GM10847 (cell line): ENCODE results near the gene TNNI3K.

Source experiments
- POLR2A ChIP-seq: IDR thresholded peaks from 2 replicates; pipeline ENCODE4 v1.6.1; 2011; ENCODE audit not compliant: insufficient read length; ENCODE audit errors: extremely low read depth

Gene TNNI3K

DNA sequence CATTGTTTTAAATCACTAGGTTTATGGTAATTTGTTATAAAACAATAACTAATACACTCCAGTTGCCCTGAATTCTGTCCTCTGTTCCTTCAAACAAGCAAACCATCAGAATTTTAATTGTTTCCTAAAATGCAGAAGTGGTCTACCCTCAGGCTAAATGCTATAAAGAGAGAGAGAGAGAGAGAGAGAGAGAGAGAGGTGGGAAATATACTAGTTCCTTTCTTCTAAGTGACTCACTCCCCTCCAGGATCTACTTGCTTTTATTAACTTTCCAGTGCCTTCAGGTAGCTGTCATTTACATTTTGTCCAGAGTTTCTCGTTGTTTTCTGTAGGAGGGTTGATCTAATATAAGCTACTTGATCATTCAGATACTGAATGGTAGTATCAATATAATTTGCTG is 250.8 kb downstream of the TNNI3K start:
- no peak for TF ChIP-seq POLR2A

DNA sequence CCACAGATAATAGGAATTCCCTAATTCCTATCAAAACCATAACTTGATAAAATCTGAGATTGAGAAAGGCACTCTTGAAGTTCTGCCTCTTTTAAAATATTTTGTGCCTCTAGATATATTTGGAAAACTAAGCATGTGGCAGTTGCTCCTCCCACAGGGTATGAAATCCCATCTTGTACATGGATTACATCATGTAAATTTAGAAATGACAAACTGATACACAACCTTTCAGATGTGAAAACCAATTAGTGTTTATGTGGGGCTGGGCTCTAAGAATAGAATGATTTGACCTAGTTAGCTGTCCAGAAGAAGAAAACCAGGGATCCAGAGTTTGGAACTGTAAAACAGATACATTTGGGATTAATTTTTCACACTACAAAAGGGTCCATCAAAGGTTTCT is 261.5 kb downstream of the TNNI3K start:
- no peak for TF ChIP-seq POLR2A

DNA sequence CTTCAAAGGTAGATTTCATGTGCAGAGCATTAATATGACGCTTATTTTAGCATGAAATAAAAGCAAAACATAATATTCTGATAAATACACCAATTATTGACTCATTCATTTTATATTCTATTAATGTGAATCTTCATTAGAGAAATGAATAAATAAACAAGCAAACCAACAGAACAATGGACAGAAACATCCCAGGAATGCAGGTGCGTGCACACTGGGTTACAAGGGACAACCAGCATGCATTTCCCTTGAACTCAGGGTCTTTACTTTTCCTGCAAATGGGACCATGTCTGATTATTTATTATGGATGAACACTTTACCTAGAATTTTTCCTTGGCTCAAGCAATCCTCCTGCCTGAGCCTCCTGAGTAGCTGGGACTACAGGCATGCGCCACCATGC is 263.7 kb downstream of the TNNI3K start:
- no peak for TF ChIP-seq POLR2A

- TF ChIP-seq POLR2A, result no peak
Measured at GRCh38 chr1:74502432-74502831, 267.2 kb downstream of the TNNI3K start.

DNA sequence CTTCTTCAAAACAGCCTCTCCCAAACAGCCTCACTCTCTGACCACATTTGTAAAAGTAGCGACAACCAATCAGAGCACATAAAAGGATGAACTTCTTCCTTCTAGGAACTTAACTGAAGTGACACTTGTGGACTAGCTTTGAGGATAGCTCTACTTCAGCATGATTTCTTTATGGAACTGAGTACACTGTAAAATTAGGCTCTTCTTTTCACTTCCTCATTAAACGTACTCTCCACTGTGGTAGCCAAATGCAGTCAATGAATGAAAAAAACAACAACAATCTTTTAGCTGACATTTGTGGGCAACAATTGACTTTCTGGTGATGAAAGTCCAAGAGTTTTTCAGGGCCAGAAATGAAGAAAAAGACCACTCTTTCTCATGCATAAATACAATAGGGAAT is 267.7 kb downstream of the TNNI3K start:
- TF ChIP-seq POLR2A, result no peak

DNA sequence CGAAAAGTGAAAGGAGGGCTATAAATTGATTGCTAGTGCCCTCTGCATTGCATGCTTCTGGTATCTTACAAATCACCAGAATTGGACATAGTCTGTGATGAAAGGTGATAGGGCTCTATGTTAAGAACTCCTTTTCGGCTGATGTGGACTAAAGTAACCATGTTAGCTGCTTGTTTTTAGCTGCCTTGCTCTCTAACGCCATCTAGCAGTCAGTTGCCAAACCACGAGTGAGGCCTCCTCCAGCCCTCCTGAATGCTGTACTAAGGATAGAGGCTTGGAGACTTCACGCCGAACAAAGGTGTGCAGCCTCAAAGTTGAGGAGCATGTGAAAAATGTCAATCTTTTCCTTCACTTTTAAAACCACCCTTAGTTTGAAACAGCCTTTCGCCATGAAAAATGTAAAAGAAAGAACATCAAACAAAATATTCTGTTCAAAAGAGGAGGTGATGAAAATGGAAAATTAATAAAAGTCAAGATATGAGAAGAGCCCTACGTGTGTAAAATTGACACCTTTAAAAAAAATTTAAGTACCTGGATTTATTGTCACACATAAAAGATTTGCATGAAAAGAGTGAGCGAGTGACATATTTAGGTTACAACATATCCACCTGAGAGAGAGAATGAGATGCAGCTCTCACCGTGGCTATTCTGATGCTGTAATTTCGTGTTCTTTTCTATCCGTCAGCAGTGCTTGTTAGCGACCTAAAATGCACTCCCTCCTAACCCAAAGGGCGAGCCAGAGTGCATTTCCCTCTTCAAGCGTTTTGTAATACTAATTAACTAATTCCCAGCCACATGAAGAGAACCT is 269.1 kb downstream of the TNNI3K start:
- no peak for TF ChIP-seq POLR2A

DNA sequence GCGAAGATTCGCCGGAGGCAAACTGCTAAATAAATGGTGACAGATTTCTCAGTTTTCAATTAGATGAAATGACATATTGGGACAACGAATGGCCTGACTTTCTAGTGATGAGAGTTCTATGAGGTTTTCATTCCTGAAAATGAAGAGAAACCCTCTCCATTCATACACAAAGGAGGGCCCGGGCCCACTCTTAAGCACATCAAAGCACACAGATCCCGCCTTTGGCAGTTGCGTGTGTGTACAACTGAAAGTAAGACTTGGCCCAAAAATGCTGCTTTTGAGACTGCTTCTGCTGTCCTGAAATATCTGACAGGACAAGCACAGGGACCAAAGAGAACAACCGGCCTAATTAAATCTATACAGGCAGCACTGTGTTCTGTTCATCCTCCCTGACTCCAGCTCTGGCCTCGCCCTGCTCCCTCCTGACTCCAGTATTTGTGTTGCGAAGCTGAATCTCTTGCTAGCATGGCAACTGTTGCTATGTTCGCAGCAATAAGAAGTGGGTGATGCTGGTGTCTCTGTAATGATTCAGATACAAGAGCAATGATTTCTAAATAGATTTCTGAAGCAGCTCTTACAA is 269.8 kb downstream of the TNNI3K start:
- no peak for TF ChIP-seq POLR2A

DNA sequence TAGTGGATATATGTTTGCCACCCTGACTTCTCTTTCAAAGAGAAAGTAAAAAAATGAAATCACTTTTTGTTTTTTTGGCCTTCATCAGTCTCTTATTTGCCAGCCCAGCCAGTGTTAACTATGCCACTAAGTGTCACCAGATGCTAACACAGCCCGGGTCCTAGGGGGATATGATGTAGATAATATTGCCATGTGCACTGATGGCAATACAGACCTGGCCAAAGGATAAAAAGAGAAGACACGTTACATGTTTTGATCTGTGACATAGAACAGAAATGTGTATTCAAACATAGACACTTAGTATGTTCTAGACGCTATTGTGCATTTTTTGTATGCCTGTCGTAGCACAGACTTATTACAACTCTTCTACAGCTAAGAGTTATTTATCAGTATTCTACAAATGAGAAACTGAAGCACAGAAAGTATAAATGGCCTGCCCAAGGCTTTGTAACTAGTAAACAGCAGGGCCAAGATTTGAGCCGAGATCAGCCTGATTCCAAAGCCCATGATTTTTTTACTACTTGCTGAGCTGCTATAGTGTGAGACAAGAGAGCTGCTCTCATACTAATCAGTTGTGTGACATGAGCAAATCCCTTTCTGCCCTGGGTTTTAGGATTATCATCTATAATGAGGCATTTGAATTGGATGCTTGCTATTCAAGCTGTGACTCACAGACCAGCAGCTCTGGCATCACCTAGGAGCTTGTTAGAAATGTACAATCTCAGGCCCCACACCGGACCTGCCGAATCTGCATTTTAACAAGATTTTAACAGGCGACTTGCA is 270.9 kb downstream of the TNNI3K start:
- no peak for TF ChIP-seq POLR2A

- TF ChIP-seq POLR2A, result no peak
Measured at GRCh38 chr1:74508449-74508848, 273.3 kb downstream of the TNNI3K start.

- no peak for TF ChIP-seq POLR2A
Measured at GRCh38 chr1:74512170-74512915, 277.2 kb downstream of the TNNI3K start, which contains the start of gene LRRC53. Gene LRRC53, minus strand, starts transcription at chr1:74512611. Its CDS starts 29,262 bp downstream, at chr1:74483349.

DNA sequence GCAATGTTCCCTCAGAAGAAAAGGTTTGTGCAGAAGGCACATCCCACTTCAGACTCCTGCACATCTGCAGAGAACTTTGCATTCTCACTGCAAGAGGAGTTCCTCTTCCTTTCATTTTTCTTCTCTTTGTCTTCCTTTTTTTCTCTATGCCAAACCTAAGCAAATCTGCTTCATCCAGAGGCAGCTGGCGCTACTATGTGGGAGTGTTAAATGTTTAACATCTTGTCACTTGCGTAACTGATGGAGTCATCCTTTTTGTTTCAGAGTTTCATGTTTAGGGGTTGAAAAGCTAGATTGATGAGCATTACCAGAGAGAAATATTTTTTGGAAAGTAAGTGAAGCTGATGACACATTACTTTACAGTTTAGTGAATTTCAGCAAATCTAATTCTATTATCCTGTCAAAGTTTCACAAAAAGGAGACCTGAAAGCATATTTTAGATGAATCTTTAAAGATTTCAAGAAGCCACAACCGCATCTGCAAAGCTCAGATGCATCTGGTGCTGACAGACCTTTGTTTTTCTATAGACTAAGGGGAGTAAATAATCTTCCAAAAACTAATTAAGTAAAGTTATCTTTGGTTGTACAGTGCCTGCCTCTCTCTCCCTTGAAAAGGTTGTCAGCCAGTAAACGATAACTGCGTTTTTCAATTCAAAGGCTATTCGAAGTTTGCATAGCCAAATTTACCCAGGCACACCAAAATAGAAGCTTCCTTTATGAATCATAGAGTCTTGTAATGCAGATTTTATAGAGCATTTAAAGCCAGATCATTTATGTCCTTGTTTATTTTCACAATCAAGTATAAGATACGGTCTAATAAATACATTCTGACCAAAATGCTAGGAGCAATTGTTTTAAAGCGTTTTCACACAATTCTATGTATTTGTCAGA is 278.5 kb downstream of the TNNI3K start:
- no peak for TF ChIP-seq POLR2A

DNA sequence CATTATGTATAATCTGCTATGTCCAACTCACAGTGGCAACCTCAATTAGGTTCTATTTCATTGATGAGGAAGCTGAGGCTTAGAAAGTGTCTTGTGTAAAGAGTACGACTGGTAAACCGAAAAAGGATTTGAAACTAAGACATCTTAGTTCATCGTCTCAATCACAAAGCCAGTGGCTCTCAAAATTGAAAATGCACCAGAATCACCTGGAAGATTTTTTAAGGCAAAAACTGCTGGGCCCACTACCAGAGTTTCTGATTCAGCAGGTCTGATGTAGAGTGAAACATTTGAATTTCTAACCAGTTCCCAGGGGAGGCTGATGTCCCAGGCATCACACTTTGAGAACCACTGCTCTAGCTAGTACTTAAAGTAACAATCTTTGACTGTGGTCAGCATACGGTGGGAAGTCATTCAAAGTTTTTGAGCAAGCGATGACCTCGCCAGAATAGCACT is 282.4 kb downstream of the TNNI3K start:
- TF ChIP-seq POLR2A, result no peak

DNA sequence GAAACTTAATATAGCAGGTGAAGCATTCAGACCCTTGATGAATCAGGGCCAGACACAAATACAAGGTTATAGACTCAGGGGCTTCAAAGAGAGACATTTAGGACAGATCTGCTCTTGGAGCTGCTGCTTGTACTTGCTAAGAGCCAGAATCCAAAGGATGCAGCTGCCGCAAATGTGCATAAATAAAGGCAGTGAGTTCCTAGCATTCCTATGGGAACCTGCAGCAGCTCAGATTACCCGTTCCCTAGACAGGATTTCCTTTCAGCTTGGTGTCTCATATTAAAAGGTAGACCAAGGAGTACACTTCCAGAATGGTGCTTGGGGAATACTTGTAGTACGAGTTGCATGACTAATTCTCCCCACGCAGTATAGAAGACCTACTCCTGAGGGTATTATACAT is 287.0 kb downstream of the TNNI3K start:
- no peak for TF ChIP-seq POLR2A

- TF ChIP-seq POLR2A, result no peak
Measured at GRCh38 chr1:74523873-74524480, 288.8 kb downstream of the TNNI3K start.
